Measurements from ENCODE around the gene C1QTNF6. TPM values are rescaled to one million over a fixed set of nuclear protein-coding genes. Genes with fewer than 3 reads are reported as not detected.

C1QTNF6 gene
- total RNA-seq, 1 donor from 2014 or later: 5.3 TPM

GRCh38 chr22:37163575-37164504 is 24.2 kb downstream of the C1QTNF6 start:
- H3K4me3 ChIP-seq: no peak overlapping the region
- H3K36me3 ChIP-seq: no peaks in the 10 kb centered on the region
- peak overlapping the region; percentile 11 for H3K27ac ChIP-seq
- peak in 1 of 2 donors; percentile 7 for ATAC-seq
- no peak for TF ChIP-seq CTCF (IDR thresholded peaks at IDR 0.05)
- DNase-seq: peak; percentile 35
- intact Hi-C loops (cut with DNase I): no loop called here
- H3K4me1 ChIP-seq: peaks cover 10% of the 10 kb centered on the region
- no peaks in the 10 kb centered on the region for H3K9me3 ChIP-seq
- no peaks in the 10 kb centered on the region for H3K27me3 ChIP-seq (ENCODE audit: low read depth)

GRCh38 chr22:37163096-37163489 is 25.0 kb downstream of the C1QTNF6 start:
- Histone ChIP-seq H3K9me3 (no peaks in the 10 kb centered on the region), H3K4me3 (no peak overlapping the region), H3K36me3 (no peaks in the 10 kb centered on the region), H3K27ac (peak overlapping the region; percentile 11), H3K27me3 (ENCODE audit: low read depth) (no peaks in the 10 kb centered on the region), H3K4me1 (peaks cover 10% of the 10 kb centered on the region)
- ATAC-seq (no peak), DNase-seq (no peak)
- TF ChIP-seq CTCF (IDR thresholded peaks at IDR 0.05): no peak
- intact Hi-C loops (cut with DNase I): no loop called here

GRCh38 chr22:37162221-37163095 is 25.6 kb downstream of the C1QTNF6 start:
- peak; percentile 20 to 39 for ATAC-seq
- intact Hi-C loops (cut with DNase I): no loop called here

GRCh38 chr22:37161443-37161842 is 26.6 kb downstream of the C1QTNF6 start:
- intact Hi-C loops (cut with DNase I): no loop called here
- peaks cover 3% of the 10 kb centered on the region for H3K4me1 ChIP-seq
- ATAC-seq (no peak), DNase-seq (no peak)
- no peak for TF ChIP-seq CTCF (IDR thresholded peaks at IDR 0.05)
- no peaks in the 10 kb centered on the region for H3K9me3 ChIP-seq
- H3K27ac ChIP-seq: no peak overlapping the region
- H3K36me3 ChIP-seq: no peaks in the 10 kb centered on the region
- no peak overlapping the region for H3K4me3 ChIP-seq
- H3K27me3 ChIP-seq (ENCODE audit: low read depth): no peaks in the 10 kb centered on the region

More at GRCh38 chr22:37162221-37163095, 25.6 kb downstream of the C1QTNF6 start:
- Histone ChIP-seq H3K4me1 (peaks cover 10% of the 10 kb centered on the region), H3K27ac (peak overlapping the region; percentile 11), H3K27me3 (ENCODE audit: low read depth) (no peaks in the 10 kb centered on the region), H3K36me3 (no peaks in the 10 kb centered on the region), H3K9me3 (no peaks in the 10 kb centered on the region), H3K4me3 (no peak overlapping the region)
- no peak for TF ChIP-seq CTCF (IDR thresholded peaks at IDR 0.05)
- DNase-seq: no peak

- intact Hi-C loops (cut with DNase I): no loop called here
- Histone ChIP-seq H3K27ac (no peak overlapping the region), H3K27me3 (ENCODE audit: low read depth) (no peaks in the 10 kb centered on the region), H3K9me3 (no peaks in the 10 kb centered on the region), H3K36me3 (no peaks in the 10 kb centered on the region), H3K4me3 (no peak overlapping the region), H3K4me1 (no peaks in the 10 kb centered on the region)
- ATAC-seq: no peak
- no peak for TF ChIP-seq CTCF (IDR thresholded peaks at IDR 0.05)
- no peak for DNase-seq
These were observed 28.0 kb downstream of the C1QTNF6 start for GRCh38 chr22:37160027-37160426.

Measured in lower lobe of right lung (tissue), 2 donors.